Right atrium auricular region (tissue), 2 donors: ENCODE measurements around the gene KCTD11. TPM values are rescaled to one million over a fixed set of nuclear protein-coding genes. Genes with fewer than 3 reads are reported as not detected.

ENCODE experiments used
- DNase-seq: peaks from one replicate; pipeline ENCODE4 v3.0.0-alpha.2; 2019; ENCODE audit warnings: low spot score
- H3K27ac ChIP-seq, 2 donors: fragments of 200-600 bp; sonication (generic); 1 replicate in 1 of 2; 2 replicates in 1 of 2; pipeline ENCODE4 v1.5.1; 2016 to 2019
- H3K27me3 ChIP-seq, 2 donors: fragments of 200-600 bp; sonication (generic); one replicate each; pipeline versions ENCODE4 v1.5.1 to v1.6.0; 2017 to 2019
- H3K36me3 ChIP-seq: fragments of 200-600 bp; sonication (generic); one replicate; pipeline ENCODE4 v1.5.1; 2016
- H3K4me1 ChIP-seq, 2 donors: fragments of 200-600 bp; sonication (generic); one replicate each; pipeline versions ENCODE4 v1.5.1 to v1.6.0; 2017 to 2019
- H3K4me3 ChIP-seq, 2 donors: fragments of 200-600 bp; sonication (generic); 1 replicate in 1 of 2; 2 replicates in 1 of 2; pipeline ENCODE4 v1.5.1; 2017 to 2019; ENCODE audit warnings: mild to moderate bottlenecking in 1 of 2, moderate library complexity in 1 of 2
- H3K9me3 ChIP-seq, 2 donors: fragments of 200-600 bp; sonication (generic); one replicate each; pipeline ENCODE4 v1.5.1; 2019
- CTCF ChIP-seq, 2 donors: fragments of 200-600 bp; sonication (generic); IDR thresholded peaks; one replicate each; pipeline ENCODE4 v1.5.1; 2019; ENCODE audit warnings: antibody characterized with exemption in 2 of 2
- total RNA-seq, 2 donors: library from RNA; depleted of rRNA; stranded (reverse); fragments of >200 nt; gene quantifications; one replicate each; pipeline ENCODE4 v1.1.0, GENCODE V29; 2016

Gene KCTD11
- total RNA-seq, 2 donors from 2014 or later: 4.2 to 6.9 TPM

GRCh38 chr17:7383371-7383741, 31.4 kb downstream of the KCTD11 start:
- peaks cover 0 to 31% of the 10 kb centered on the region in 2 donors for H3K4me1 ChIP-seq
- no peaks in the 10 kb centered on the region for H3K9me3 ChIP-seq
- H3K4me3 ChIP-seq: peak overlapping the region in 1 of 2 donors; percentile 53
- no peak for DNase-seq
- no peak for TF ChIP-seq CTCF (IDR thresholded peaks at IDR 0.05)
- H3K36me3 ChIP-seq: no peaks in the 10 kb centered on the region
- no peak overlapping the region for H3K27ac ChIP-seq
- no peaks in the 10 kb centered on the region for H3K27me3 ChIP-seq

GRCh38 chr17:7383742-7384488, 32.0 kb downstream of the KCTD11 start:
- Histone ChIP-seq H3K27ac (no peak overlapping the region), H3K4me1 (peaks cover 0 to 31% of the 10 kb centered on the region in 2 donors), H3K4me3 (peak overlapping the region; percentile 20 to 53), H3K36me3 (peaks cover 2% of the 10 kb centered on the region), H3K9me3 (no peaks in the 10 kb centered on the region), H3K27me3 (no peaks in the 10 kb centered on the region)
- DNase-seq: no peak
- TF ChIP-seq CTCF (IDR thresholded peaks at IDR 0.05): no peak

- Histone ChIP-seq H3K4me1 (peaks cover 0 to 31% of the 10 kb centered on the region in 2 donors), H3K27me3 (no peaks in the 10 kb centered on the region), H3K9me3 (no peaks in the 10 kb centered on the region), H3K27ac (no peak overlapping the region), H3K4me3 (peak overlapping the region in 1 of 2 donors; percentile 53), H3K36me3 (peaks cover 9% of the 10 kb centered on the region)
- no peak for TF ChIP-seq CTCF (IDR thresholded peaks at IDR 0.05)
- no peak for DNase-seq
Measured at GRCh38 chr17:7384489-7385081, 32.6 kb downstream of the KCTD11 start.

- DNase-seq: no peak
- Histone ChIP-seq H3K27ac (no peak overlapping the region), H3K9me3 (no peaks in the 10 kb centered on the region), H3K36me3 (peaks cover 20% of the 10 kb centered on the region), H3K4me1 (peaks cover 0 to 18% of the 10 kb centered on the region in 2 donors), H3K4me3 (no peak overlapping the region), H3K27me3 (no peaks in the 10 kb centered on the region)
- TF ChIP-seq CTCF (IDR thresholded peaks at IDR 0.05): no peak
Measured at GRCh38 chr17:7388856-7389255, 36.9 kb downstream of the KCTD11 start.

- Histone ChIP-seq H3K27me3 (no peaks in the 10 kb centered on the region), H3K36me3 (peaks cover 20% of the 10 kb centered on the region), H3K4me1 (peaks cover 0 to 17% of the 10 kb centered on the region in 2 donors), H3K27ac (no peak overlapping the region), H3K9me3 (no peaks in the 10 kb centered on the region), H3K4me3 (no peak overlapping the region)
- DNase-seq: no peak
- TF ChIP-seq CTCF (IDR thresholded peaks at IDR 0.05): no peak
Measured at GRCh38 chr17:7389924-7390910, 38.3 kb downstream of the KCTD11 start.
